GM13976 (cell line): ENCODE results near the gene CCDC70.
A peak's percentile ranks its signal among the peaks of the same experiment; 100 is the strongest.

ENCODE experiments used
- DNase-seq: peaks from one replicate; pipeline ENCODE4 v3.0.0; 2012; ENCODE audit warnings: low spot score
- CTCF ChIP-seq: IDR thresholded peaks from 2 replicates; pipeline ENCODE4 v1.5.1; 2012; ENCODE audit warnings: borderline replicate concordance, mild to moderate bottlenecking; ENCODE audit not compliant: insufficient read depth; ENCODE audit errors: extremely low read depth, missing control alignments, control extremely low read depth
- in situ Hi-C: fragments of 300-500 bp; cut with MboI; formaldehyde crosslinking; loops from one replicate; pipeline ENCODE4 v1.12.0; 2022; ENCODE audit warnings: low sequenced_read_pairs, mixed read lengths, inconsistent platforms; ENCODE audit not compliant: unreplicated experiment

CCDC70 gene

DNA sequence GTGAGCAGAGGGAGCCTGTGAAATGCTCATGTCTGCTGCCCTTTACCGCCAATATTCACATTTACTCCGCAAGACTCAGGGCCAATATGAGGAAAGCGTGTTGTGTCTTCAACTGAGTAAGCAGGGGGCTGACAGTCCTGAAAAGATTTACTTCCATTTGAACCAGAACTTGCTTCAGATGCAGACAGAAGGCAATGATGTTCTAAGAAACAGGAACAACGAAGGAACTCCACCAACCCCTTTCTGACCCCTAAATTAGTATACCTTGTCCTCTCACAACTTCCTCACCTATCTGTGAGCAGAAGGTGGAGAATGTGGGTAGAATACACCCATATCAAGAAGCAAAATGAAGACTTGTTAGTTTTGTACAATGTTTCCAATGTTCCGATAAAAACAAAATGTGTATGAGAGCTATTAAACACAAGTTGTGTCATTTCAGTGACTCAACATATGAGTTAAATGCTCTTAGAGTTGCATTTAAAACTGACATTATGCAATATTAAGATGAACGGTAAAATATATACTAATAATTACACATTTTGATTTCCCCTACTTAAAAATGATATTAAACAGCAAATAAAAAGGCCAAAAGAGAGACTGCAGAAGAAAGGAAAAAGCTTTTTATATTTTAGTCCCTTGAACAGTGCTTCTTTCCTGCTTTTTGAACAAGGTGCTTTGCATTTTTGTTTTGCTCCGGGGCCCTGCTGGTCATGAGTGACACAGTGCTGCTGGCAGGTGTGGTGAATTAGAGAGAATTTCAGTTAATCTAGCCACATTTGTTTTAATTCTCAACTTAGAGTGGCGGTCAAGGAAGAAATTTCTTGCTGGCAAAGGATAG is 32.8 kb upstream of the CCDC70 start:
- no peak for DNase-seq
- TF ChIP-seq CTCF = no peak
- in situ Hi-C loops = no loop called here

- in situ Hi-C loops = no loop called here
- no peak for DNase-seq
- no peak for TF ChIP-seq CTCF
These were observed 32.2 kb upstream of the CCDC70 start for GRCh38 chr13:51829568-51829899.

DNA sequence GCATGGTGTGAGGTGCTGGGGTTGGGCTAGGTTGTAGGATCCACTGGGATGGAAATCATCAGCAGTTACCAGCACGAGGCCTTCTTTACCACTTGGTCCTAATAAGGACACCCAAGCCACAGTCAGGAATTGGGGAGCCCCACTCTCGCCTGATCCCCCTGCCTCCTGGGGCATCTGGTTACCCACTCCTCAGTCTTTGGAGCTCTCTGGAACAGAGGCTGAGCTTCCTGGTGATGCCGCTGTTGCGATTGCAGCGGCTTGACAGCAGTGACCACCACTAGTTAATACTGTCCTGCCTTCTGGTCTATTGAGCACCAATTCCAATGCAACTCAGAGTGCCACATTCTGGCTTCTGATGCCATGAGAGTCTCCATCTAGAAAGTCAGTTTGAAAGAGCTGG is 30.2 kb upstream of the CCDC70 start:
- no peak for TF ChIP-seq CTCF
- in situ Hi-C loops = no loop called here
- DNase-seq = no peak

- TF ChIP-seq CTCF = peak; percentile 54
- in situ Hi-C loops = no loop called here
- DNase-seq = peak; percentile 62
These were observed 29.2 kb upstream of the CCDC70 start for GRCh38 chr13:51832471-51833152.

DNA sequence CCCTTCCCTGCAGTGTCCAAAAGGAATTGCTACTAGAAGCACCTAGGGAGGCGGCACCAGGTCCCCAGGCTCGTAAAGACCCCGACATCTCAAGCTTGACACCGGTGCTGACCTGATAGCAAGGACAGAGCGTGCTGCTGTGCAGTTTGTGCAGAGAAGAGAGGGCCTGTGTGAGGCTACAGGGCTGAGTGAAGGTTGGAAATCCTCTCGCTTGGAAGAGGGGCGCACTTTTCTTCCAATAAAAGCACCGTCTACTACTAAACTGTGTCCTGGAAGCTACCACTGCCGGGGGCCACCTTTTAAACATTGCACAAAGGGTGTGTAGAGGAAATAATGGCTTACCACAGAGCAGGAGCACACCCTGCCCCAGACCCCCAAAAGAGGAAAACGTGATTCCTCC is 27.8 kb upstream of the CCDC70 start:
- TF ChIP-seq CTCF = no peak
- DNase-seq = no peak
- in situ Hi-C loops = no loop called here

DNA sequence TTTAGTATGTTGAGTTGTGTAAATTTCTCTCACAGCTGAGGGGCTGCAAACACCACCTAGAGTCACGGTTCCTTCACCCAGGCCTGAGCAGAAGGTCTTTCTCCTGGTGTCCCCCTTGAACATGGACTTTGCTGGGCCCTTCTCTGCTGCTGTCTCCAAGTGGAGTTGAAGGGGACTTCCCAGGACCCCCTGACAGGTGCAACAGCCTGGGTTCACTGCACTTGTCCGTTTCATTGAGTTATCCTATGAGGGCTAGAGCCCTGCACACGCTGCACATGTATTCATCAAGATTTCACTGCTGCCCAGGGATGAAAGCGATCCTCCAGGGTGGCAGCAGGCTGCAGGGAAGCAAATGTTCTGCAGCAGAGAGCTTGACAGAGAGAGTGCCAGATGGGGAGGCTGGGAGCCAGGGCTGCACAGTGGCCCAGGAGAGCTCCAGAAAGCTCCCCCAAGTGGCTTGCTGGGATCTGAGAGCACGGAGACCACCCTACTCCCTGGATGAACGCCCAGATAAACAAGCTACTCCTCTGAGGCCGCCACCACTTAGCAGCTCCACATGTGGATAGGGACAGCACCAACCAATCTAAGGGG is 27.1 kb upstream of the CCDC70 start:
- in situ Hi-C loops = no loop called here
- TF ChIP-seq CTCF = no peak
- DNase-seq = no peak
